NCI-H2196 treated with DMSO at 0.1 percent for 48 hours (cell line): ENCODE measurements around the gene ST6GAL1.

Experiments
- DNase-seq: peaks from one replicate; lab custom pipeline; 2025; ENCODE audit not compliant: unreplicated experiment; lab: John Stamatoyannopoulos, UW

Gene ST6GAL1

GRCh38 chr3:187072102-187072501 is 141.8 kb downstream of the ST6GAL1 start:
- no peak for DNase-seq

- DNase-seq: no peak
These were observed 142.2 kb downstream of the ST6GAL1 start for GRCh38 chr3:187072511-187072910.

GRCh38 chr3:187073581-187074098 is 143.3 kb downstream of the ST6GAL1 start:
- no peak for DNase-seq

DNA sequence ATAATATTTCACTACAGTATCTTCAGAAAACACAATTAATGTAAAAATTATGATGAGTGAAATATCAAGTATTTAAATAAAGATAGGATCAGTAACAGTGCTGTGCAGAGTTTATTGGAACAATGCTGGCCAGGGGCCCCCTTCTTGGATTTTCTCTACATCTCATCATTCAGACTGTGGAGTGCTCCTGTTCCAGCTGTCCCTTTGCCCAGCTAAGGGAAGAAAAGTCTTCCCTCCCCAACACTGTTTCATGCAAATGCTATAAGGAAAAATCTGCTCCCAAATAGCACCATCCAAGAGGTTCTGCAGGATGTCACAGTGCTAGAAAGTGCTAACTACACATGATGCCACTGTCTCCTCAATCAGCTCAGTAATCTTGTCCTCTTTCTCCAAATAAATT is 144.5 kb downstream of the ST6GAL1 start:
- no peak for DNase-seq

GRCh38 chr3:187076297-187076696 is 146.0 kb downstream of the ST6GAL1 start:
- no peak for DNase-seq

DNA sequence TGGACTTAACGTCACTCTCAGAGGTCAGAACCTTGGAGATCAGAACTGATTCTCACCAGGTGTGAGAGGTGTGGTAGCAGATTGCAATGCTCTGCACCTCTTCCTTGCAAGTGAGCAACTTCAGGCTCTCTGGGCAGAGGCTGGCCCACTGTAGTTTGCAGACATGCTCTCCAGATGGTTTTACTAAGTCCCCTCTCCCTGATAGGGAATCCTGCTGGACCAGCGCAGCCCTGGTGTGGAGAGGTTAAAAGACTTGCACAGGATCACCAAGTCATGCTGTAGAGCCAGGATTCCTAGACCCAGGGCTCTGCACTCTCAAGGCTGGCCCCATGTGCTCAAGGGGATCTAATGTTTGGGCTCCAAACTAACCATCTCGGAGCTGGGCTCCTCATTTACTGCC is 146.8 kb downstream of the ST6GAL1 start:
- no peak for DNase-seq

DNA sequence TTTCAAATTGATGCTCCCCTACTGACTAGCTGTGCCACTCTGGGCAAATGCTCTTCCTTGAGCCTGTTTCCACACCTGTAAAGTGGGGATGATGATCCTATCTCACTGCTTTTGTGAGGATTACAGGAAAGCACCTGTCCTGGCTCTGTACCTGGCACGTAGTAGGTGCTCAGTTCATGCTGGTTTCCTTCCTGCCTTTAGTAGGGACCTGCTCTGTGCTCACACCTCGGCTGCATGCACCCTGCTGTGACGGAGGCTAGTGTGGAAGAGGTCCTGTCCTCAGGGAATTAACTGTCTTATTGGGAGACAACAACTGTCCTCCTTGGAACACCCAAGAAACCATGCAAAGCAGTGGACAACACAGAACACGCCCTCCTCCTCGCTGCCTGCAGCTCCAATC is 147.2 kb downstream of the ST6GAL1 start:
- no peak for DNase-seq

- no peak for DNase-seq
These were observed 149.0 kb downstream of the ST6GAL1 start for GRCh38 chr3:187079090-187080022.

- no peak for DNase-seq
These were observed 150.6 kb downstream of the ST6GAL1 start for GRCh38 chr3:187080799-187081450.

GRCh38 chr3:187082758-187083375 is 152.5 kb downstream of the ST6GAL1 start:
- DNase-seq: no peak

- DNase-seq: no peak
These were observed 153.8 kb downstream of the ST6GAL1 start for GRCh38 chr3:187084126-187084525.

DNA sequence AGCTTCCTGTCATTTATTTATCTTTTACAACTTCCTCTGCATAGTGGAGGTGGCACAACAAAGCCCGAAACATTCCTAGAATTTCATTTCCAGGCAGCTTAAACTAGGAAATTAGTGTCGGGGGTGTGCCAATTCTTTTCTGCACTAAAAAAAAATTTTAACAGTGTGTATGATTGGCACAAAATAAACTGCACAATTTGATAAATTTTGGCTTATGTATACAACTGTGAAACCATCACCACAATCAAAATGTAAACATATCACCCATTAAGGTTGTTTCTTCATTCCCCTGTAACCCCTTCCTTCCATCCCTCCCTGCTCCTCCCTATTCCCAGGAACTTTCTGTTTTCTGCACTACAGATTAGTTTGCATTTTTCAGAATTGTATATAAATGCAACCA is 154.3 kb downstream of the ST6GAL1 start:
- DNase-seq: no peak

DNA sequence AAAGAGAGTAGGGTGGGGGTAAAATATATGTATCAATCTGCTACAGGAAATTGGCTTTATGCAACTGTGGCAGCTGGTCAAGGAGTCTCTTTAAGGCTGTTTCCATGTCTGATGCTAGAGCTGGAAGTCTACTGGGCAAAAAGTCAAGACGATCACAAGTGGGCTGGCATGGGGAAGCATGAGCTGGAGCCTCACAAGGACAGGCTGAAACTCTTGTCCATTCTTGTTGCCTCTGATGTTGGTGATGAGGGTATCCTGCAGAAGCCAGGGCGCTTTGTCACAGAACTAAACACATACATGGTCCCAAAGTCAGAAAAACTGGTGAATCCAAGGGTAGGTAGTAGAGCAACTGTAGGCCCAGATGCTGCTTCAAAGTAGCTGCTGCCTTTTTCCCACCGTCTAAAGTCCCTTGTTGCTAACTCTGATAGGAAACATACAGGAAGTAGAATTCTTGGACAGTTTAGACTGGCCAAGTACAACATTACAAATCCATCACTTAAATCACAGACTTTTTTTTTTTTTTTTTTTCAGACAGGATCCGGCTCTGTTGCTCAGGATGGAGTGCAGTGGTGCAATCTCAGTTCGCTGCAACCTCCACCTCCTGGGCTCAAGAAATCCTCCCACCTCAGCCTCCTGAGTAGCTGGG is 154.8 kb downstream of the ST6GAL1 start:
- DNase-seq: no peak

DNA sequence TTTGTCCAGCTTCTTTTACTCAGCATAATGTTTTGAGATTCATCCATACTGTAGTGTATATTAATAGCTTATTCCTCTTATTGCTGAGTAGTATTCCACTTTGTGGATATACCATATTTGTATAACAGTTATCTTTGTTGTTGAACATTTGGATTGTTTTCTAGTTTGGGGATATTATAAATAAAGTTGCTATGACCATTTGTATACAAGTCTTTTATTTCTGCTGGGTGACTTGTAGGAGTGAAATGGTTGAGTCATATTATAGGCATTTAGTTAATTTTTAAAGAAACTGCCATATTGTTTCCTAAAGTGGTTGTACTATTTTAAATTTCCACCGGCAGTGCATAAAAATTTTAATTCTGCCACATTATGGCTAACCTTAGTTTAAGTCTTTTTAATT is 155.6 kb downstream of the ST6GAL1 start:
- no peak for DNase-seq

GRCh38 chr3:187086831-187087230 is 156.5 kb downstream of the ST6GAL1 start:
- DNase-seq: no peak

- no peak for DNase-seq
These were observed 158.4 kb downstream of the ST6GAL1 start for GRCh38 chr3:187088701-187089100.

GRCh38 chr3:187093320-187093719 is 163.0 kb downstream of the ST6GAL1 start:
- DNase-seq: no peak

GRCh38 chr3:187098923-187099512 is 168.7 kb downstream of the ST6GAL1 start:
- DNase-seq: no peak

DNA sequence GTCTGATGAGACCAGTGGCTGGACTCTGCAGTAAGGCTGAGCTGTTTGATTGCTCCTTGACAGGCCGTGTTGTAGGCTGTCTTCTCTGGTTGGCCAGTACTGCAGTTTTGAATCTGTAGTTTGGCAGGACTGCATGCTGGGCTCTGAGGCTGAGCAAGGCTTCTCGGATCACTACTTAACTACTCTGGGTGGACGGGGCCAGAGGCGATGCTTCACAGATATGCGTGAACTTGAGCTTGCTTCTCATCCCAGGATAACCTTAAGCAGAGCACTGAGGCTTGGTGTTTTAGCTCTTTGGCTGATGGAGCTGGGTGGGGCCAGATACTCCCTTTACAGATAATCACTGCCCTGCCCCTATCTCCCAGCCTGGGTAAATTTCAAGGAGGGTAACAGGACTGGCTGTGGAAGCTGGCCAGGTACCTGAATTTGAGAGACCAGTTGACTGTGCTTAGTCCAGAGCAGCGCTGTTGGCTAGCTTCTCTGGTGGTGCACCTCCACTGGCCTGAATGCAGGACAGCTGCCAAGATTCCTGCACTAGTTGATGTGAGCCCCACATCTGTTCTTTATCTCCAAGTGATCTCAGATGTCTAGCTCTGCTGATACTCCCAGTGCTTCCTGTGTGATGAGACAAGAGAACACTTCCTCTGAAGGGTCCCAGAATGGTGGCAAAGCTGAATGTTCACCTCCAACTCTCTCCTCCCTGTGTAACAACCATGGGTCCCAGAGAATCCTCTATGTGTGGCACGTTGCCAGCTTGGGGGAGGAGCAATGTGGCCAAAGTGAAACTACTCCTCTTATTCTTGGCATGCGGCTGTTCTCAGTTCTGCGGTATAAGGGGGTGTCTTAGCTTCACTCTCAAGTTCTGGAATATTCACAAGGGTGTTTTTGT is 171.1 kb downstream of the ST6GAL1 start:
- peak; percentile 85 for DNase-seq
